Common myeloid progenitor, CD34-positive (primary cell): ENCODE results near the gene C2orf69.

Source experiments
- CTCF ChIA-PET: fragments of 350-600 bp; sonication (Branson Sonifier 250); formaldehyde crosslinking; loops from one replicate; lab custom pipeline; 2021; ENCODE audit warnings: antibody characterized with exemption; lab: Charles Lee
- POLR2A ChIA-PET: fragments of 350-600 bp; sonication (Branson Sonifier 250); formaldehyde crosslinking; loops from one replicate; lab custom pipeline; 2021; ENCODE audit warnings: antibody characterized with exemption; lab: Charles Lee
- DNase-seq, 3 donors: peaks; one replicate each; pipeline versions ENCODE4 v3.0.0 to v3.0.0-alpha.2; 2013
- H3K27ac ChIP-seq, 2 experiments: 1 replicate in 1 of 2; 2 replicates in 1 of 2; pipeline ENCODE4 v1.7.0; 2013; ENCODE audit warnings: inconsistent platforms in 2 of 2, low read length in 2 of 2, mild to moderate bottlenecking in 2 of 2, low read depth in 1 of 2, moderate library complexity in 1 of 2; ENCODE audit not compliant: severe bottlenecking in 2 of 2, insufficient read depth in 1 of 2, poor library complexity in 1 of 2
- H3K27me3 ChIP-seq, 5 experiments: replicated peaks in 2 of 5; 1 replicate in 3 of 5; 2 replicates in 2 of 5; pipeline versions ENCODE4 v1.6.1 to v1.7.0; 2013; ENCODE audit warnings: low read length in 4 of 5, mild to moderate bottlenecking in 2 of 5, moderate library complexity in 2 of 5, inconsistent platforms in 1 of 5; ENCODE audit not compliant: insufficient read depth in 5 of 5, control insufficient read depth in 4 of 5
- H3K36me3 ChIP-seq, 4 experiments: 1 replicate in 2 of 4; 2 replicates in 2 of 4; pipeline versions ENCODE4 v1.6.1 to v1.7.0; 2013; ENCODE audit warnings: low read length in 3 of 4, control low read depth in 1 of 4, mild to moderate bottlenecking in 1 of 4; ENCODE audit not compliant: control insufficient read depth in 4 of 4, insufficient read depth in 4 of 4
- H3K4me1 ChIP-seq, 4 experiments: 1 replicate in 3 of 4; 2 replicates in 1 of 4; pipeline versions ENCODE4 v1.6.1 to v1.7.1; 2013; ENCODE audit warnings: low read length in 3 of 4, mild to moderate bottlenecking in 3 of 4, control low read depth in 1 of 4, inconsistent platforms in 1 of 4, moderate library complexity in 1 of 4; ENCODE audit not compliant: control insufficient read depth in 4 of 4, insufficient read depth in 4 of 4; ENCODE audit errors: control extremely low read depth in 1 of 4
- H3K4me3 ChIP-seq, 7 experiments: 1 replicate in 4 of 7; 2 replicates in 3 of 7; pipeline versions ENCODE4 v1.5.1 to v1.7.0; 2013; ENCODE audit warnings: mild to moderate bottlenecking in 7 of 7, low read length in 6 of 7, moderate library complexity in 6 of 7, inconsistent platforms in 2 of 7, low read depth in 2 of 7, control low read depth in 1 of 7; ENCODE audit not compliant: insufficient read depth in 4 of 7, control insufficient read depth in 1 of 7; ENCODE audit errors: extremely low read depth in 1 of 7
- H3K9me3 ChIP-seq, 5 experiments: 1 replicate in 4 of 5; 2 replicates in 1 of 5; pipeline versions ENCODE4 v1.6.1 to v1.7.1; 2013; ENCODE audit warnings: low read length in 4 of 5, mild to moderate bottlenecking in 2 of 5, inconsistent platforms in 1 of 5, low read depth in 1 of 5, moderate library complexity in 1 of 5; ENCODE audit not compliant: control insufficient read depth in 4 of 5, insufficient read depth in 2 of 5; ENCODE audit errors: control extremely low read depth in 1 of 5
- WGBS: methylation state at CpG from one replicate; pipeline ENCODE4 v1.1.5; 2013; ENCODE audit not compliant: insufficient coverage; 5-methylcytosine and 5-hydroxymethylcytosine counted together

The C2orf69 gene

DNA sequence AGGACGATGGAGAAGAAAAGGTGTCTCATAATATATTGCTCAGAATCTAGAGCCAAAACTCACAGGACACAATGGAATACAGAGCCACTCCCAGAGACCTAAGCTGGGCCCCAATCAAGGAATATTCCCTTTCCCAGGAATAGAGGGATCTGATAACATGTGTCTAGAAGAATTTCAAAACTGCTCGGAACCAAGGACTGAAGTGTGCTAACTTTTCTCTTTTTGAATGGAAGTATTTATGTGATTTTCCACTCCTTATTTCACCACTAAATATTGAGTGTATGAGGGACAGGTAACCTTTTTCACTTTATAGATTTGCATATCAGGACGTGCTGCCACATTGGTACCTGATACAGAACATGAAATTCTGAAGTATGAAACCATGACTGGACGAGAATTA lies 9.2 kb upstream of the C2orf69 start:
- CTCF ChIA-PET, result no interaction called here
- Histone ChIP-seq H3K27ac (no peak overlapping the region), H3K27me3 (no peaks in the 10 kb centered on the region), H3K4me1 (peaks cover 0 to 3% (median under 1%) of the 10 kb centered on the region in 4 experiments), H3K9me3 (no peaks in the 10 kb centered on the region), H3K4me3 (no peak overlapping the region), H3K36me3 (no peaks in the 10 kb centered on the region)
- POLR2A ChIA-PET, result no interaction called here
- 95% methylated on average over 2 of the region's 4 CpGs for WGBS
- no peak for DNase-seq

DNA sequence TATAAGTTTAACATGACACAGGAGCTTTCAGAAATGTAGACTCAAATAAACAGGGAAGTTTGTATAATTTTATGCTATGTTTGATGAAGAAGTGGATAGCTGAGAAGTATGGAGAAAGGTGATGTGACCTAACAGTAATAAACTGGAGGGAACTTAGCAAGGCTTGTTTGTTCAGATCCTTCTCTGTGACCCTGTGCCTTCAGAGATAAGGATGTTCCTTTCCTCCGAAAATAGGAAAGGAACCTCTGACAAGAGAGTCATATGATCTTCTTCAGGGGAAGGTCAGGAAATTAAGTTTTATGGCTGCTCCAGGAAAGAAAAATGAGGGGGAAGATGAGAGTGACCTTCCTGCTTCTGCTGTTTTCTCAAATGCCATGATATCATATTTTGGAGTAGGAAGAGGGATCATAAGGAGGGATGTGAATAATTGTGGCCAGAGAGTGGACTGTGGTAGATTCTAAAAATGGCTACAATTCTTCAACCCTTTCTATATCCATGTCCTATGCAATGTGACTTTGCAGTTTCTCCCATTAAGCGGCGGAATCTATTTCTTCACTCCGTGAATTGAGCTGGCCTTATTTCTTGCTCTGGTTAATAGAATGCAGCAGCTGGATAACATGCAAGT lies 8.5 kb upstream of the C2orf69 start:
- peaks cover 3 to 8% (median 6%) of the 10 kb centered on the region in 4 experiments for H3K4me1 ChIP-seq
- ChIA-PET CTCF (interaction anchor here (0.6 to 1.3 kb wide), 2 partner anchors 39 to 48 kb away, joined by 3 to 4 read pairs; no protein-coding TSS in a partner anchor), POLR2A (no interaction called here)
- 93% methylated on average over 3 of the region's 4 CpGs for WGBS
- no peak overlapping the region for H3K27ac ChIP-seq
- DNase-seq, result no peak
- no peaks in the 10 kb centered on the region for H3K36me3 ChIP-seq
- H3K4me3 ChIP-seq, result no peak overlapping the region
- no peaks in the 10 kb centered on the region for H3K9me3 ChIP-seq
- H3K27me3 ChIP-seq, result no peaks in the 10 kb centered on the region

DNA sequence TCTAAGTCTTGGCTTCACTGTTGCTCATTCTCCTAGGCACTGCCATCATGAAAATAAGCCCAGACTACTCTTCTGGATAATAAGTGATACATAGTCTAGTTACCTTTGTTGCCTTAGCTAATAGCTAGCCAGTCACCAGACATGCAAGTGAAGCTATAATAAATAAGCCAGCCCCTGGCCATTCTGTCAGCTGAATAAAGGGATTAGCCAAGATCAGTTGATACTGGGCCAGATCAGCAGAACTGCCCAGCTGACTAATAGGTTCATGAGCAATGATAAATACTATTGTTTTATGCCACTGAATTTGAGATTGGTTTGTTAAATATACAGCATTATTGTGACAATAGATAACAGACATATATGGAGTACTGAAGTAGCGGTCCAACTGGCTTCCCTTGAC lies 8.0 kb upstream of the C2orf69 start:
- ChIA-PET POLR2A (no interaction called here), CTCF (interaction anchor here (0.6 to 1.3 kb wide), 3 partner anchors 38 to 199 kb away, joined by 3 to 4 read pairs (median 3); no protein-coding TSS in a partner anchor)
- H3K4me3 ChIP-seq, result no peak overlapping the region
- no peaks in the 10 kb centered on the region for H3K27me3 ChIP-seq
- no peaks in the 10 kb centered on the region for H3K36me3 ChIP-seq
- H3K4me1 ChIP-seq, result peaks cover 3 to 10% (median 6%) of the 10 kb centered on the region in 4 experiments
- H3K27ac ChIP-seq, result no peak overlapping the region
- no peaks in the 10 kb centered on the region for H3K9me3 ChIP-seq
- no peak for DNase-seq
- no CpG with 5 or more reads among the region's 1 CpG for WGBS

DNA sequence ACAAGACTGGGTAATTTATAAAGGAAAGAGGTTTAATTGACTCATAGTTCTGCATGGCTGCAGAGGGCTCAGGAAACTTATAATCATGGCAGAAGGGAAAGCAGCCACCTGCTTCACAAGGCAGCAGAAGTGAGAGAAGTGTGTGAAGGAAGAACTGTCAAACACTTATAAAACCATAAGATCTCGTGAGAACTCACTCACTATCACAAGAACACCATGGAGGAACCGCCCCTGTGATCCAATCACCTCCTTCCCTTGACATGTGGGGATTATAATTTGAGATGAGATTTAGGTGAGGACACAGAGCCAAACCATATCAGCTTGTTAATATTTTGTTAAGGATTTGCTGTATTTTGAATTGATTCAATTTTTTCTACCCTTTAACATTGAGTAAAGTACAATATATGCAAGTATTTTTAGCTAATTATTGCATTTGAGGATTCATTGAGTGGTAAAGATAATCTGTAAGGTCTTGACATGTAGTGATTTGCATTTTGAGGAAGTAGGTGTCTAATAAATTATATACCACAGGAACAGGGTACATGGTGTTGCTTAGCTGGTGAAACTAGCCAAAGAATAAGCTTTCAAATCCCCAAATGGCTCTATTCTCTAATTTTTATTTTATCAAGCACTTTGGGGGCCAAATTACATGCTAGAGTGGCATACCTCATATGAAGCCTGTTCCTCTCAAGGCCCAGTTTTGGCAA lies 3.9 kb upstream of the C2orf69 start:
- H3K27ac ChIP-seq, result no peak overlapping the region
- ChIA-PET POLR2A (no interaction called here), CTCF (interaction anchor here (1.1 to 1.4 kb wide), 2 partner anchors 34 to 207 kb away, joined by 3 read pairs; no protein-coding TSS in a partner anchor)
- DNase-seq, result peak; percentile 22 to 76 (median 57)
- no peaks in the 10 kb centered on the region for H3K36me3 ChIP-seq
- H3K4me3 ChIP-seq, result no peak overlapping the region
- no peaks in the 10 kb centered on the region for H3K9me3 ChIP-seq
- peaks cover 9 to 20% (median 17%) of the 10 kb centered on the region in 4 experiments for H3K4me1 ChIP-seq
- WGBS, result no CpG with 5 or more reads among the region's 2 CpGs
- no peaks in the 10 kb centered on the region for H3K27me3 ChIP-seq

DNA sequence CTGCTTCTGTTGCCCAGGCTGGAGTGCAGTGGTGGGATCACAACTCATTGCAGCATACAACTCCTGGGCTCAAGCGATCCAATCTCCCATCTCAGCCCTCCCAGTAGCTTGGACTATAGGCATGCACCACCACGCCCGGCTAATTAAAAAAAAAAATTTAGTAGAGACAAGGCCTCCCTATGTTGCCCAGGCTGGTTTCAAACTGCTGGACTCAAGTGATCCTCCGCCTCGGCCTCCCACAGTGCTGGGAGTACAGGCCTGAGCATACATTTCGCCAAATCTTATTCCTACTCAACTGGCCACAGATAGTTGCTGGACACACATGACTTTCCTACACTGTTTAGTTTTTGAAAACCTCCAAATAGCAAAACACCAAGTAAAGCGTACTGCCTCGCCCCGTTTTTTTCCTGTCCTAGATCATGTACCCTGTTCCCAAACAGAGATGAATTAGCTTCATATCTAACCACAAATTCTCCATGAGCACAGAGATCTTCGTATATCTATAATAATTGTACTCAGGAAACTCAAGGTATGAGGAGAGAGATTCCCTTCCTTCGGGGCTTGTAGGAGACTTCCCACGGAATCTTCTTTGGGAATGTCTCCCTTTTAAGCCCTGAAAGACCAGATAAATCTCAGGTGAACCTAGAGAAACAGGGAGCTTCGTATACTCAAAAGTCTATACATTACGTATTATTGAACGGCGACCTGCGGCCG lies 598 bp upstream of the C2orf69 start:
- Histone ChIP-seq H3K4me3 (peak overlapping the region; percentile 88 to 99 (median 96)), H3K27me3 (no peaks in the 10 kb centered on the region), H3K9me3 (no peaks in the 10 kb centered on the region), H3K27ac (peak overlapping the region; percentile 86 to 93), H3K4me1 (peaks cover 19 to 42% (median 37%) of the 10 kb centered on the region in 4 experiments), H3K36me3 (no peaks in the 10 kb centered on the region)
- no peak for DNase-seq
- ChIA-PET POLR2A (no interaction called here), CTCF (interaction anchor here (0.8 to 1.3 kb wide), 2 partner anchors 13 to 206 kb away, joined by 3 read pairs; no protein-coding TSS in a partner anchor)
- WGBS, result 38% methylated on average over 13 of the region's 18 CpGs

DNA sequence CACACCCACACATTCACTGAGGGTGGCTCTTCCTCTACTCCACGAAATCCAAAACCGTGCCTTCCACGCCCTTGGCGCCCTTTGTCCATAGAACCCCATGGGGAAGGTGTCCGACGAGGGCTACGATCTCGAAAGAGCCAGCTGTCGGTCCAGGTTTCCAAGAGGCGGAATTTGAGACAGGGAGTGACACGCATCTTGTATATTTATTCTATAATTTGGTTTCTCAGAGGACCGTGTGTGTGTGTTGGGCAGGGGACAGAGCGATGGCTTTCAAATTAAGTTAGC lies 726 bp downstream of the C2orf69 start:
- Histone ChIP-seq H3K4me1 (peaks cover 19 to 42% (median 35%) of the 10 kb centered on the region in 4 experiments), H3K4me3 (peak overlapping the region; percentile 88 to 99 (median 96)), H3K9me3 (peaks cover 0 to 9% (median 3%) of the 10 kb centered on the region in 5 experiments), H3K36me3 (peaks cover 3 to 11% (median 9%) of the 10 kb centered on the region in 4 experiments), H3K27ac (peak overlapping the region; percentile 86 to 93), H3K27me3 (no peaks in the 10 kb centered on the region)
- WGBS, result 0% methylated on average over 2 of the region's 13 CpGs
- ChIA-PET POLR2A (no interaction called here), CTCF (interaction anchor here (0.9 to 1.3 kb wide), 3 partner anchors 15 to 207 kb away, joined by 3 read pairs; no protein-coding TSS in a partner anchor)
- no peak for DNase-seq
